ENCODE data around the gene DIRAS1.
"Not testable (repeated sequence)": the region's sequence is repeated elsewhere in the genome, so short reads cannot be mapped to it uniquely, and the experiment has no call there.

DIRAS1 gene

DNA sequence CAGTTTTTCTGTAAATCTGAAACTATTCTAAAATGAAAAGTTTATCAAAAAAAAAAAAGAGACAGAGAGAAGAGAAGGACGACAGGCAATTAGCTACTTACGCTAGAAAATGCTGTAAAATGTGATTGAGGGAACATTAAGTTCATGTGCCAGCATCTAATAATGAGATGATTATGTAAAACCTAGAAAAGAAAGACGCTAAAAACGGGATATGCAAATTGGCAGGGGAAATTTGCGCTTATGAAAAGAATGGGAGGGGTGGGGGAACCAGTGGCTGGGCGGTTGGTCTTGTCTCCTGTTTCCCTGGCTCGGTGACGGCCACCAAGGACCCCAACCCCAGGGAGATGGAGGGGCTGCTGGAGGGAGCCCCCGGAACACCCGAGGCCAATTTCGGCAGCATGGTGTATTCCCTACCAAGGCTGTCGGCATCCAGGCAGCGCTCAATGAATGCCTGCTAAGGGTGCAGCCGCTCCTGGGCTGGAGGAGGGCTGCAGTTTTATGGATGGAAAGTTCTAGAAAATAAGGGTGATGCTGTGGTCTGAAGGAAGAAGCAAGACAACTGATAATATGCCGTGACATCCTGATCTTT is 52.9 kb downstream of the DIRAS1 start:
- no peak for DNase-seq

DNA sequence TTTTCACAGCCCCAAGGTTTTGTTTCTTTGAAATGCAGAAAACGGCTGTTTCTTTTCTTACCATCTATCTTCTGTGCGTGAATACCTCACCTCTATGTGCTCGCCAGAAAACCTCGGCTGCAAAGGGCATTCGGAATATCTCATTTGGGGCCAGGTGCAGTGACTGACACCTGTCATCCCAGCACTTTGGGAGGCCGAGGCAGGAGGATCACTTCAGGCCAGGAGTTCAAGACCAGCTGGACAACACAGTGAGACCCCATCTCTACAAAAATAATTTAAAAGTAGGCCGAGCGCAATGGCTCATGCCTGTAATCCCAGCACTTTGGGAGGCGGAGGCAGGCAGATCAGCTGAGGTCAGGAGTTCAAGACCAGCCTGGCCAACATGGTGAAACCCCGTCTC is 53.8 kb downstream of the DIRAS1 start:
- DNase-seq, result not testable (repeated sequence)

DNA sequence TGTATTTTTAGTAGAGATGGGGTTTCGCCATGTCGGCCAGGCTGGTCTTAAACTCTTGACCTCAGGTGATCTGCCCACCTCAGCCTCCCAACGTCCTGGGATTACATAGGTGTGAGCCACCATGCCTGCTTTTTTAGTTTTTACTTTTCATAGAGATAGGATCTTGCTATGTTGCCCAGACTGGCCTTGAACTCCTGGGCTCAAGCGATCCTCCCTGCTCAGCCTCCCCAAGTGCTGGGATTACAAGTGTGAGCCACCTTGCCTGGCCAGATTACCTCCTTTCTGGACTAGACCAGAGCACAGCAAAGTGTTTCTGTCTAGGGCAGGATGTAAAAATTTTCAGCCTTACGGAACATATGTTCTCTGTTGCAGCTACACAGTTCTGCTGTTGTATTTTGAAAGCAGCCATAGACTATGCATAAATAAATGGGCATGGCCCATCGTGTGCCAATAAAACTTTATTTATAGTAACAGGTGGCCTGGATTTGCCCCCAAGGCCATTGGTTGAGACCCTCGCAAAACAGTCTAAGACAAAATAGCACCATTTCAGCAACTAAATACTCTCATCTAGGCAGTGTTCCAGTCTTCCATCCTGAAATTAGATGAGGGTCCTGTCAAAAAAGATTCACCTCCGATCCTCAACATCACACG is 54.7 kb downstream of the DIRAS1 start:
- DNase-seq, result no peak

DNA sequence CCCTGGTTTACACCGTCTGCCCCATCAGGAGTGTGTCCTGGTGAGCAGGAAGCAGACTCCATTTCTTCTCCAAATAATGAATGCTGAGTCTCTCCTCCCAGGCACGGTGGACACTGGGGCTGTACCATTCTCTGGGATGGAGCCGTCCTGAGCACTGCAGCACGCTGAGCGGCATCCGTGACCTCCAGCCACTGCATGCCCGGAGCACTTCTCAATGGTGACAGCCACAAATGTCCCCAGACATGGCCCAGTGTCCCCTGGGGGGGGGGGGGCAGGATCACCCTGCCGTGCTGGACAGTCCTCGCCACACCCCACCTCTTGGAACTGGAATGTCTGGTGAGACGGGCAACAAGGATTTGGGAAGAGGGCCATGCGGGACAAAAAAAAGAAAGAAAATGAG is 56.1 kb downstream of the DIRAS1 start:
- DNase-seq, result no peak
